PC-3 (cell line): ENCODE data around the gene SLCO2B1. TPM values are rescaled to one million over a fixed set of nuclear protein-coding genes. Genes with fewer than 3 reads are reported as not detected.

Experiments
- ATAC-seq: fragments of 200-7000 bp; cut with Tn5 transposase; 2 replicates; pipeline ENCODE4 v1.9.1; 2020; ENCODE audit warnings: mild to moderate bottlenecking, moderate library complexity
- BruUV-seq: library from RNA; stranded (reverse); fragments of 400-500 nt; replicated peaks from 2 replicates; lab custom pipeline; 2021; lab: Mats Ljungman, UMichigan
- CTCF ChIA-PET: fragments of 300-600 bp; sonication (Branson Sonifier 250); formaldehyde crosslinking; loops from one replicate; lab custom pipeline; 2022; ENCODE audit warnings: antibody characterized with exemption; lab: Charles Lee
- POLR2A ChIA-PET: fragments of 300-600 bp; sonication (Branson Sonifier 250); formaldehyde crosslinking; loops from one replicate; lab custom pipeline; 2022; ENCODE audit warnings: antibody characterized with exemption; ENCODE audit not compliant: unreplicated experiment; lab: Charles Lee
- DNase-seq: peaks from one replicate; pipeline ENCODE4 v3.0.0-alpha.2; 2015
- H2AFZ ChIP-seq: fragments of 300-600 bp; sonication (generic); 2 replicates; pipeline ENCODE4 v1.6.0; 2016; ENCODE audit warnings: antibody characterized with exemption, low read length
- H3F3A ChIP-seq: fragments of 300-600 bp; sonication (generic); one replicate; pipeline ENCODE4 v1.6.0; 2017; ENCODE audit warnings: antibody characterized with exemption, low read length, control low read depth, mild to moderate bottlenecking; ENCODE audit not compliant: unreplicated experiment
- H3K27ac ChIP-seq: fragments of 300-600 bp; sonication (generic); 2 replicates; pipeline ENCODE4 v1.5.1; 2016; ENCODE audit warnings: mild to moderate bottlenecking, low read length
- H3K27me3 ChIP-seq: fragments of 300-600 bp; sonication (generic); 2 replicates; pipeline ENCODE4 v1.6.1; 2016; ENCODE audit warnings: low read length, mixed read lengths
- H3K36me3 ChIP-seq: fragments of 300-600 bp; sonication (generic); 2 replicates; pipeline ENCODE4 v1.6.1; 2016; ENCODE audit warnings: low read depth, mixed run types, low read length, mixed read lengths
- H3K4me1 ChIP-seq: fragments of 300-600 bp; sonication (generic); 2 replicates; pipeline ENCODE4 v1.5.1; 2016; ENCODE audit warnings: low read length; ENCODE audit not compliant: insufficient read depth
- H3K4me2 ChIP-seq: fragments of 300-600 bp; sonication (generic); 2 replicates; pipeline ENCODE4 v1.6.0; 2016; ENCODE audit warnings: low read length
- H3K4me3 ChIP-seq: fragments of 300-600 bp; sonication (generic); 2 replicates; pipeline ENCODE4 v1.5.1; 2016; ENCODE audit warnings: mild to moderate bottlenecking, low read length, mixed read lengths
- H3K79me2 ChIP-seq: fragments of 300-600 bp; sonication (generic); 2 replicates; pipeline ENCODE4 v1.6.1; 2017; ENCODE audit warnings: low read length, mixed read lengths
- H3K9ac ChIP-seq: fragments of 300-600 bp; sonication (generic); 2 replicates; pipeline ENCODE4 v1.6.0; 2016; ENCODE audit warnings: mild to moderate bottlenecking, low read length
- H3K9me2 ChIP-seq: fragments of 300-600 bp; sonication (generic); replicated peaks from 2 replicates; pipeline ENCODE4 v1.6.1; 2016; ENCODE audit warnings: mixed run types, low read length, mixed read lengths
- H3K9me3 ChIP-seq: fragments of 300-600 bp; sonication (generic); 2 replicates; pipeline ENCODE4 v1.6.1; 2016; ENCODE audit warnings: low read length, mixed read lengths
- H4K20me1 ChIP-seq: fragments of 300-600 bp; sonication (generic); 2 replicates; pipeline ENCODE4 v1.6.1; 2016; ENCODE audit warnings: low read length, mixed read lengths
- CTCF ChIP-seq: fragments of 300-600 bp; sonication (generic); conservative IDR thresholded peaks from 2 replicates; pipeline ENCODE4 v1.5.1; 2017; ENCODE audit warnings: antibody characterized with exemption, low read depth, mild to moderate bottlenecking, low read length
- EZH2 ChIP-seq: fragments of 300-600 bp; sonication (generic); IDR thresholded peaks from one replicate; pipeline ENCODE4 v1.6.1; 2017; ENCODE audit warnings: antibody characterized with exemption, mild to moderate bottlenecking, low read length; ENCODE audit not compliant: unreplicated experiment
- EZH2phosphoT487 ChIP-seq: fragments of 300-600 bp; sonication (generic); IDR thresholded peaks from 2 replicates; pipeline ENCODE4 v1.6.1; 2018; ENCODE audit warnings: mild to moderate bottlenecking, antibody characterized with exemption, low read length, borderline replicate concordance
- intact Hi-C: fragments of 100-400 bp; cut with micrococcal nuclease; formaldehyde crosslinking; loops from 2 replicates; pipeline ENCODE4 v1.9.0; 2023
- total RNA-seq: library from RNA; depleted of rRNA; stranded (reverse); fragments of >200 nt; gene quantifications from 2 replicates; pipeline ENCODE4 v1.2.3, GENCODE V29; 2014

Gene SLCO2B1
- total RNA-seq, 1 experiment from 2014 or later = not detected

GRCh38 chr11:75205564-75206020, 54.7 kb downstream of the SLCO2B1 start:
- Histone ChIP-seq H3K9me2 (no peaks in the 10 kb centered on the region), H3F3A (no peaks in the 10 kb centered on the region), H3K4me1 (no peaks in the 10 kb centered on the region), H3K27ac (no peak overlapping the region), H3K79me2 (no peaks in the 10 kb centered on the region), H2AFZ (no peak overlapping the region), H3K4me3 (no peak overlapping the region), H3K36me3 (no peaks in the 10 kb centered on the region), H3K4me2 (no peak overlapping the region), H4K20me1 (no peaks in the 10 kb centered on the region), H3K9me3 (no peaks in the 10 kb centered on the region), H3K9ac (no peak overlapping the region), H3K27me3 (peaks cover 44% of the 10 kb centered on the region)
- CTCF ChIA-PET = interaction anchor here (0.5 to 1.9 kb wide), 14 partner anchors 10 to 280 kb away, joined by 3 to 38 read pairs (median 6); partner anchors contain the start of gene RPS3
- TF ChIP-seq EZH2phosphoT487 = no peak
- TF ChIP-seq CTCF = no peak
- TF ChIP-seq EZH2 = no peak
- no TSS peak for BruUV-seq
- DNase-seq (no peak), ATAC-seq (no peak)
- POLR2A ChIA-PET = no interaction called here
- intact Hi-C loops = loop anchor here (1.0 kb wide), 3 partner anchors 62 to 276 kb away; no protein-coding TSS in a partner anchor

- Histone ChIP-seq H3K4me1 (no peaks in the 10 kb centered on the region), H3K4me2 (no peak overlapping the region), H3K36me3 (no peaks in the 10 kb centered on the region), H4K20me1 (no peaks in the 10 kb centered on the region), H3K27me3 (peaks cover 36% of the 10 kb centered on the region), H3K27ac (no peak overlapping the region), H3K4me3 (no peak overlapping the region), H3K9me3 (no peaks in the 10 kb centered on the region), H3K9me2 (no peaks in the 10 kb centered on the region), H3K79me2 (no peaks in the 10 kb centered on the region), H3K9ac (no peak overlapping the region), H2AFZ (no peak overlapping the region), H3F3A (no peaks in the 10 kb centered on the region)
- ChIA-PET CTCF (no interaction called here), POLR2A (no interaction called here)
- BruUV-seq = no TSS peak
- DNase-seq (no peak), ATAC-seq (no peak)
- TF ChIP-seq CTCF = no peak
- no peak for TF ChIP-seq EZH2
- intact Hi-C loops = no loop called here
Measured at GRCh38 chr11:75208446-75208845, 57.5 kb downstream of the SLCO2B1 start.

GRCh38 chr11:75212411-75212810, 61.5 kb downstream of the SLCO2B1 start:
- POLR2A ChIA-PET = no interaction called here
- intact Hi-C loops = no loop called here
- H3K27me3 ChIP-seq = peaks cover 30% of the 10 kb centered on the region
- H3K36me3 ChIP-seq = no peaks in the 10 kb centered on the region
- H2AFZ ChIP-seq = no peak overlapping the region
- CTCF ChIA-PET = no interaction called here
- DNase-seq (no peak), ATAC-seq (no peak)
- H3F3A ChIP-seq = no peaks in the 10 kb centered on the region
- no TSS peak for BruUV-seq
- no peaks in the 10 kb centered on the region for H4K20me1 ChIP-seq
- H3K9me3 ChIP-seq = no peaks in the 10 kb centered on the region
- H3K79me2 ChIP-seq = no peaks in the 10 kb centered on the region
- H3K27ac ChIP-seq = no peak overlapping the region
- H3K4me1 ChIP-seq = no peaks in the 10 kb centered on the region
- H3K9ac ChIP-seq = no peak overlapping the region
- no peak overlapping the region for H3K4me3 ChIP-seq
- no peak for TF ChIP-seq CTCF
- TF ChIP-seq EZH2 = no peak
- TF ChIP-seq EZH2phosphoT487 = no peak
- 0 out of 2 replicates have a peak, but pooled peaks cover 3% of the 10 kb centered on the region for H3K9me2 ChIP-seq
- no peak overlapping the region for H3K4me2 ChIP-seq
